Subcutaneous adipose tissue (tissue), 4 donors: ENCODE data around the gene CX3CR1. TPM values are rescaled to one million over a fixed set of nuclear protein-coding genes. Genes with fewer than 3 reads are reported as not detected.

Experiments
- CTCF ChIP-seq: fragments of 450-650 bp; IDR thresholded peaks from one replicate; pipeline ENCODE4 v1.5.1; 2016; ENCODE audit warnings: low read depth, mild to moderate bottlenecking, control low read depth, antibody characterized with exemption, moderate library complexity
- total RNA-seq, 4 donors: library from RNA; depleted of rRNA; stranded (reverse); fragments of >200 nt; gene quantifications; one replicate each; pipeline ENCODE4 v1.1.0, GENCODE V29; 2016

Gene CX3CR1
- total RNA-seq, 4 donors from 2014 or later = 0.16 to 0.57 (median 0.20) TPM

- no peak for TF ChIP-seq CTCF
Measured at GRCh38 chr3:39322936-39323335, 43.1 kb upstream of the CX3CR1 start.

DNA sequence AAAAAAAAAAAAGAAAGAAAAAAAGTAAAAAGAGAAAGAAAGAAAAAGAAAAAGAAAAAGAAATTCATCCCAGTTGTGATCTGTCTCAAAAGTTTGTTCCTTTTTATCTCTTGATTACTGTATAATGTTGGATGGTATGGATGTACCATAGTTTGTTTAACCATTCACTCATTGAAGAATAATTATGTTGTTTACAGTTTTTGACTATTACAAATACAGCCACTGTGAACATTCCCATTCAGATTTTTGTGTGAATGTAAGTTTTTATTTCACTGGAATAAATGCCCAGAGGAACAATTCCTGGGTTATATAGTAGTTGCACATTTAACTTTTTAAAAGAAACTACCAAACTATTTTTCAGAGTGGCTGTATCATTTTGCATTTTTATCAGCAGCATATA lies 39.4 kb upstream of the CX3CR1 start:
- TF ChIP-seq CTCF = no peak

GRCh38 chr3:39318301-39318700 lies 38.5 kb upstream of the CX3CR1 start:
- no peak for TF ChIP-seq CTCF

- no peak for TF ChIP-seq CTCF
Measured at GRCh38 chr3:39317571-39318169, 37.8 kb upstream of the CX3CR1 start.

DNA sequence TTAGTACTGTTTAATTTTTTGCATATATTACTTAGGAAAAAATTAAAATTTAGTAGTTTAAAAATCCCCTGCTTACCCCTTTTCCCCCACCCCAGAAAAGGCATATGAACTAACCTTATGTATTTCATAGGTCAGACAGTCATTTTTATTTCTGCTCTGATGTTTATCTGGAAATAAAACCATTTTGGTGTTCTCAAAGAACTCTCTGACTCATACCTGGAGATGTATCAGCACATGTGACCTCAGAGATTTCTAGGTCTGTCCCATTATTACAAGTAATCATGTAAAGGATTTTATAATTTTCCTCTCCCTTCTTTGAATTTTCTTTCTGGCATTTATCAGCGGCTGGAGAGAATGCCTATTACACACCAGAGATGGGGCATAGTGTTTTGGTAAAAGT lies 35.6 kb upstream of the CX3CR1 start:
- TF ChIP-seq CTCF = no peak

DNA sequence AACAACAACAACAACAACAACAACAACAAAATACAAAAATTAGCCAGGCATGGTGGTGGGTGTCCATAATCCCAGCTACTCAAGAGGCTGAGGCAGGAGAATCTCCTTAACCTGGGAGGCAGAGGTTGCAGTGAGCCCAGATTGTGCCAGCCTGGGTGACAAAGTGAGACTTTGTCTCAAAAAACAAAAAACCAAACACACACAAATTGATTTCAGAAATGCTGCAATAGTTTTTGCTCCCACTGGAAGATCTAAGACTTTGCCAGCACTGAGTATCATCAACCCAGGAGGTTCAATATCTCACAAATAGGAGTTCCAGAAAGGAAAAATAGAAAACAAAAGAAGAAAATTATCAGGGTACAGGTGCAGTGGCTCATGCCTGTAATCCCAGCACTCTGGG lies 33.5 kb upstream of the CX3CR1 start:
- no peak for TF ChIP-seq CTCF

DNA sequence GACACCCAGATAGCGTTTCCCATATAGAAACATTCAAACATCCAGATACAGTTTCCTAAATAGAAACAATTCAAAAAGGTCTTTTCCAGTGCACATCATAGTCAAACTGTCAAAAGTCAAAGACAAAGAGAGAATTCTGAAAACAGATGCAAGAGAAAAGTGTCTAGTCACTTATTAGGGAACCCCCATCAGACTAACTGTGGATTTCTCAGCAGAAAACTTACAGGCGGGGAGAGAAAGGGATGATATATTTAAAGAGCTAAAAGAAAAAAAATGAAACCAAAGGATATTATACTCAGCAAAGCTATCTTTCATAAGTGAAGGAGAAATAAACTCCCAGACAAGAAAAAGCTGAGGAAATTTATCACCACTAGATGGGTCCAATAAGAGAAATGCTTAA lies 22.3 kb upstream of the CX3CR1 start:
- no peak for TF ChIP-seq CTCF

DNA sequence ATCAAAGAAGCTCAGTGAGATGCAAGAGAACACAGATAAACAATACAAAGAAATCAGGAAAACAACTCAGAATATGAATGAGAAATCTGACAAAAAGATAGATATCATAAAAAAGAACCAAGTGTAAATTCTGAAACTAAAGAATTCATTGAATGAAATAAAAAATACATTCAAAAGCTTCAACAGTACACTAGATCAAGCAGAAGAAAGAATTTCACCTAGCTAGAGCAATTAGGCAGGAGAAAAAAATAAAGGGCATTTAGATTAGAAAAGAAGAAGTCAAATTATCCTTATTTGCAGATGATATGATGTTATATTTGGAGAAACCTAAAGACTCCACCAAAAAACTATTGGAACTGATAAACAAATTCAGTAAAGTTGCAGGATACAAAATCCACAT lies 19.4 kb upstream of the CX3CR1 start:
- TF ChIP-seq CTCF = no peak
